ENCODE data around the gene METAP1D.
A peak's percentile ranks its signal among the peaks of the same experiment; 100 is the strongest.
"Not testable (repeated sequence)": the region's sequence is repeated elsewhere in the genome, so short reads cannot be mapped to it uniquely, and the experiment has no call there.

METAP1D gene

GRCh38 chr2:171999604-172000469, at the start of gene METAP1D:
TSS of gene METAP1D (plus strand) at chr2:171999953. CDS start at chr2:171999970, 17 bp downstream.
- peak; percentile 76 to 94 for DNase-seq

GRCh38 chr2:171952276-171952675, 47.5 kb upstream of the METAP1D start:
- DNase-seq, result no peak

GRCh38 chr2:171952748-171953147, 47.0 kb upstream of the METAP1D start:
- DNase-seq, result no peak

GRCh38 chr2:171956135-171956825, 43.5 kb upstream of the METAP1D start:
- no peak for DNase-seq

- DNase-seq, result no peak
Observed at GRCh38 chr2:171957061-171957460, 42.7 kb upstream of the METAP1D start.

- no peak for DNase-seq
Observed at GRCh38 chr2:171958475-171958874, 41.3 kb upstream of the METAP1D start.

GRCh38 chr2:171959998-171960397, 39.8 kb upstream of the METAP1D start:
- no peak for DNase-seq

- DNase-seq, result no peak
Observed at GRCh38 chr2:171960570-171960969, 39.2 kb upstream of the METAP1D start.

- DNase-seq, result no peak
Observed at GRCh38 chr2:171963198-171963597, 36.6 kb upstream of the METAP1D start.

GRCh38 chr2:171964308-171964707, 35.4 kb upstream of the METAP1D start:
- DNase-seq, result no peak

- DNase-seq, result no peak
Observed at GRCh38 chr2:171965238-171965637, 34.5 kb upstream of the METAP1D start.

- DNase-seq, result no peak
Observed at GRCh38 chr2:171965661-171966060, 34.1 kb upstream of the METAP1D start.

- DNase-seq, result no peak
Observed at GRCh38 chr2:171966235-171966634, 33.5 kb upstream of the METAP1D start.

- no peak for DNase-seq
Observed at GRCh38 chr2:171966688-171967087, 33.1 kb upstream of the METAP1D start.

GRCh38 chr2:171968509-171968908, 31.2 kb upstream of the METAP1D start:
- no peak for DNase-seq

GRCh38 chr2:171972329-171972982, 27.3 kb upstream of the METAP1D start:
- no peak for DNase-seq

GRCh38 chr2:171979103-171979502, 20.6 kb upstream of the METAP1D start:
- DNase-seq, result no peak

GRCh38 chr2:171983924-171984323, 15.8 kb upstream of the METAP1D start:
- not testable (repeated sequence) for DNase-seq

- DNase-seq, result no peak
Observed at GRCh38 chr2:171985076-171985475, 14.7 kb upstream of the METAP1D start.

- DNase-seq, result no peak
Observed at GRCh38 chr2:171986778-171987177, 13.0 kb upstream of the METAP1D start.

GRCh38 chr2:171991027-171991426, 8.7 kb upstream of the METAP1D start:
- no peak for DNase-seq

GRCh38 chr2:171995586-171995985, 4.2 kb upstream of the METAP1D start:
- no peak for DNase-seq

- no peak for DNase-seq
Observed at GRCh38 chr2:171996021-171996420, 3.7 kb upstream of the METAP1D start.

GRCh38 chr2:171997031-171997430, 2.7 kb upstream of the METAP1D start:
- not testable (repeated sequence) for DNase-seq

Measured in NCI-H524 (cell line).